Kidney epithelial cell (primary cell): ENCODE data around the gene IFNA6. TPM values are rescaled to one million over a fixed set of nuclear protein-coding genes. Genes with fewer than 3 reads are reported as not detected.

Experiments
- DNase-seq: peaks from one replicate; pipeline ENCODE4 v3.0.0-alpha.2; 2010; ENCODE audit warnings: low read depth
- H3K27me3 ChIP-seq: 2 replicates; pipeline ENCODE4 v1.6.0; 2011; ENCODE audit warnings: low read length; ENCODE audit not compliant: control insufficient read depth, insufficient read depth
- H3K36me3 ChIP-seq: 2 replicates; pipeline ENCODE4 v1.5.1; 2011; ENCODE audit warnings: low read length; ENCODE audit not compliant: control insufficient read depth, insufficient read depth
- H3K4me3 ChIP-seq: 2 replicates; pipeline ENCODE4 v1.5.1; 2011; ENCODE audit warnings: low read depth, mild to moderate bottlenecking, control low read depth, low read length
- total RNA-seq: library from RNA; depleted of rRNA; stranded (reverse); fragments of >200 nt; gene quantifications from 2 replicates; pipeline ENCODE4 v1.2.3, GENCODE V29; 2015
- TF ChIP-seq, protein P1 (sequence below): IDR thresholded peaks from 2 replicates; pipeline ENCODE4 v1.5.1; 2011; ENCODE audit warnings: mild to moderate bottlenecking, moderate library complexity, low read length, control low read depth, inconsistent platforms; ENCODE audit not compliant: insufficient read depth, poor library complexity, severe bottlenecking

Gene IFNA6
- total RNA-seq, 1 donor from 2014 or later = not detected

- Histone ChIP-seq H3K27me3 (no peaks in the 10 kb centered on the region), H3K4me3 (no peak overlapping the region), H3K36me3 (no peaks in the 10 kb centered on the region)
- DNase-seq = no peak
- TF ChIP-seq, protein P1, sequence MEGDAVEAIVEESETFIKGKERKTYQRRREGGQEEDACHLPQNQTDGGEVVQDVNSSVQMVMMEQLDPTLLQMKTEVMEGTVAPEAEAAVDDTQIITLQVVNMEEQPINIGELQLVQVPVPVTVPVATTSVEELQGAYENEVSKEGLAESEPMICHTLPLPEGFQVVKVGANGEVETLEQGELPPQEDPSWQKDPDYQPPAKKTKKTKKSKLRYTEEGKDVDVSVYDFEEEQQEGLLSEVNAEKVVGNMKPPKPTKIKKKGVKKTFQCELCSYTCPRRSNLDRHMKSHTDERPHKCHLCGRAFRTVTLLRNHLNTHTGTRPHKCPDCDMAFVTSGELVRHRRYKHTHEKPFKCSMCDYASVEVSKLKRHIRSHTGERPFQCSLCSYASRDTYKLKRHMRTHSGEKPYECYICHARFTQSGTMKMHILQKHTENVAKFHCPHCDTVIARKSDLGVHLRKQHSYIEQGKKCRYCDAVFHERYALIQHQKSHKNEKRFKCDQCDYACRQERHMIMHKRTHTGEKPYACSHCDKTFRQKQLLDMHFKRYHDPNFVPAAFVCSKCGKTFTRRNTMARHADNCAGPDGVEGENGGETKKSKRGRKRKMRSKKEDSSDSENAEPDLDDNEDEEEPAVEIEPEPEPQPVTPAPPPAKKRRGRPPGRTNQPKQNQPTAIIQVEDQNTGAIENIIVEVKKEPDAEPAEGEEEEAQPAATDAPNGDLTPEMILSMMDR = no peak
Observed at GRCh38 chr9:21314152-21314551, 36.5 kb downstream of the IFNA6 start.

DNA sequence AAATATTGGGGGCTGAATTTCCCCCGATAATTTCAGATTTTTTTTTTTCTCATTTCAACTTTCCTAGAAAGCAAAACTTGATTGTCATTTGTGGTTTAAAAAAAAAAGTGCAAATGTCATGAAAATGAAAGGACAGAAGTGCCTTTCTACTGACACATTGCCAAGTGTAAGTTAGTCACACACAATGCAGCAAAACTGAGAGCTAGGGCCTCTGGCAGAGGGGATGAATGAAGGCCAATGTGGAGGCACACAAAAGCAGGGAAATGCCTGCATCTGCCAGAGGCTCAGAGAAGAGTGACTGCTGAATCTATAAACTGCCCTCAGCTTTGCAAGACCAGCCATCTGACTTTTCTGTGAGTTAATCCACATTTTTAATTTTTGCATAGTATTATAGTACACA lies 38.8 kb downstream of the IFNA6 start:
- TF ChIP-seq, protein P1 = no peak

DNA sequence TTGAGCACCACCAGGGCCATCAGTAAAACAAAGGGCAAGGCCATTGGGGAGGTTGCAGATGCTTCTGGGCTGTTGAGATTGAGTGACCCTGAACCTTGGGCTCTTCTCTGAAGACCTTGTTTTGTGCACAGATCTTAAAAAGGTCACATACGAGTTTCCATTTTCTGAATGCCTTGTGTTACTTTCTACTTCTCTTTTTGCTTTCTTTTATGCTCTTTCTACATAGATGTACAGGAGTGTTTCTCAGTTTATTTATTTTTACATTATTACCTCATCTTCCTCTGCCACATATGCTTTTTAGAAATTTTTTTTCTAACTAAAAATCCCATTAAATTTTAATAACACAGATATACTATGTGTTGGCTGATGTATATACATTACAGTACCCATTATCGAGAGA lies 45.5 kb downstream of the IFNA6 start, which contains the start of gene IFNA5:
Gene IFNA5 (minus strand): TSS at position 101 of the 400 bp plus-strand sequence. CDS start 57 bp downstream, at position 44.
- DNase-seq = no peak
- peaks cover 2% of the 10 kb centered on the region for H3K27me3 ChIP-seq
- no peaks in the 10 kb centered on the region for H3K36me3 ChIP-seq
- no peak within 1 kb of the TSS for H3K4me3 ChIP-seq
- TF ChIP-seq, protein P1 = no peak

More for the DNA sequence above, 38.8 kb downstream of the IFNA6 start:
- Histone ChIP-seq H3K4me3 (no peak overlapping the region), H3K27me3 (peaks cover 2% of the 10 kb centered on the region), H3K36me3 (no peaks in the 10 kb centered on the region)
- DNase-seq = no peak

Other genes starting within 250 kb of the IFNA6 start
- not detected in 2 replicates for gene IFNW1, start 209.1 kb downstream of the IFNA6 start, total RNA-seq
- not detected in 2 replicates for gene IFNA21, start 184.2 kb downstream of the IFNA6 start, total RNA-seq
- not detected in 2 replicates for gene IFNA4, start 163.3 kb downstream of the IFNA6 start, total RNA-seq
- not detected in 2 replicates for gene IFNA7, start 148.7 kb downstream of the IFNA6 start, total RNA-seq
- gene IFNA10, start 143.7 kb downstream of the IFNA6 start, total RNA-seq = not detected in 2 replicates
- not detected in 2 replicates for gene IFNA16, start 133.6 kb downstream of the IFNA6 start, total RNA-seq
- not detected in 2 replicates for gene IFNA17, start 122.7 kb downstream of the IFNA6 start, total RNA-seq
- not detected in 2 replicates for gene IFNA14, start 110.9 kb downstream of the IFNA6 start, total RNA-seq
- gene IFNA5, start 45.6 kb downstream of the IFNA6 start, total RNA-seq = not detected in 2 replicates
- 26.8 and 28.3 TPM in 2 replicates for gene KLHL9, start 15.5 kb downstream of the IFNA6 start, total RNA-seq
- not detected in 2 replicates for gene IFNA13, start 17.2 kb upstream of the IFNA6 start, total RNA-seq
- not detected in 2 replicates for gene IFNA2, start 34.5 kb upstream of the IFNA6 start, total RNA-seq
- gene IFNA8, start 58.2 kb upstream of the IFNA6 start, total RNA-seq = not detected in 2 replicates
- gene IFNA1, start 89.6 kb upstream of the IFNA6 start, total RNA-seq = not detected in 2 replicates
- gene IFNE, start 131.4 kb upstream of the IFNA6 start, total RNA-seq = 0.34 and 1.0 TPM in 2 replicates